ENCODE results near the gene TMEM138.

Gene TMEM138

DNA sequence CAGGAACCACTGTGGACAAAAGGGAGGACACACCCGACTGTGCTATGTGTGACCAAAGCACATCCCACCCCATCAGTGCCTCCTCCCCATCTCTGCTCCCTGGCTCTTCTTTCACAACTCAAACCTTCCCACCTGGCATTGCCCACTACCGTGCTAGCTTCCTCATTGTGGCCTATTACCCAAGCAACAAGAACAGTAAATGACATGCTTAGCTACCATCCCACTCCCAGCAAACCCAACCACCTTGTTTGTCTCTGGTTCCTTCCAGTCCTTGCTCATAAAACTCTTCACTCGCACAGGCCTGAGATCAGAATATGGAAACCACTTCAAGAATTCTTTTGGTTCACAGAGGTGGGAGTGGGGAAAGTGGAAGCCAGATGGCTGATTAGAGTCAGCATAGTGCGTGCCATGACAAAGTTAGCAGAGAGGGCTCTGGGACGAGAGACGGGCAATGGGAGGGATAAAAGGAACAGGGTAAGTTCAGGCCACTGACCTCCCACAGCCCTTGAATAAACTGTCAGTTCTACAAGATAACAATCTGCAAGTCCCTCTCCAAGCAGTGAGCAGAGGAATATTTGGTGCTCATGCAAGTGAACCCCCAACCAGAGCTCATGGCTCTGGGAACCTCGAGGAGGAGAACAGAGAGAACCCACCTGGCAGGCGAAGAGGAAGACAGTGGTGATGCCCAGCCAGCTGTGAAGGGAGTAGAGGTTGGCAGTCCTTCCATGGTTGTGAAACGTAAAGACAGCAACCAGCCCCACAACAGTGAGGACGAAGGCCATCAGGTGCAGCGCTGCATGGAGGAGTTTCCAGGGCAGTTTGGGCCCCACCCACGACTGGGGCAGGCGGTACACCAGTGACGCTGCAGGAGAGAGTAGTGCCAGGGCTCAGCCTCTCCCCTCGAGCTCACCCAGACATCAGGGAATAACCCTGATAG lies 8.8 kb upstream of the TMEM138 start:
- TF ChIP-seq, protein P1, sequence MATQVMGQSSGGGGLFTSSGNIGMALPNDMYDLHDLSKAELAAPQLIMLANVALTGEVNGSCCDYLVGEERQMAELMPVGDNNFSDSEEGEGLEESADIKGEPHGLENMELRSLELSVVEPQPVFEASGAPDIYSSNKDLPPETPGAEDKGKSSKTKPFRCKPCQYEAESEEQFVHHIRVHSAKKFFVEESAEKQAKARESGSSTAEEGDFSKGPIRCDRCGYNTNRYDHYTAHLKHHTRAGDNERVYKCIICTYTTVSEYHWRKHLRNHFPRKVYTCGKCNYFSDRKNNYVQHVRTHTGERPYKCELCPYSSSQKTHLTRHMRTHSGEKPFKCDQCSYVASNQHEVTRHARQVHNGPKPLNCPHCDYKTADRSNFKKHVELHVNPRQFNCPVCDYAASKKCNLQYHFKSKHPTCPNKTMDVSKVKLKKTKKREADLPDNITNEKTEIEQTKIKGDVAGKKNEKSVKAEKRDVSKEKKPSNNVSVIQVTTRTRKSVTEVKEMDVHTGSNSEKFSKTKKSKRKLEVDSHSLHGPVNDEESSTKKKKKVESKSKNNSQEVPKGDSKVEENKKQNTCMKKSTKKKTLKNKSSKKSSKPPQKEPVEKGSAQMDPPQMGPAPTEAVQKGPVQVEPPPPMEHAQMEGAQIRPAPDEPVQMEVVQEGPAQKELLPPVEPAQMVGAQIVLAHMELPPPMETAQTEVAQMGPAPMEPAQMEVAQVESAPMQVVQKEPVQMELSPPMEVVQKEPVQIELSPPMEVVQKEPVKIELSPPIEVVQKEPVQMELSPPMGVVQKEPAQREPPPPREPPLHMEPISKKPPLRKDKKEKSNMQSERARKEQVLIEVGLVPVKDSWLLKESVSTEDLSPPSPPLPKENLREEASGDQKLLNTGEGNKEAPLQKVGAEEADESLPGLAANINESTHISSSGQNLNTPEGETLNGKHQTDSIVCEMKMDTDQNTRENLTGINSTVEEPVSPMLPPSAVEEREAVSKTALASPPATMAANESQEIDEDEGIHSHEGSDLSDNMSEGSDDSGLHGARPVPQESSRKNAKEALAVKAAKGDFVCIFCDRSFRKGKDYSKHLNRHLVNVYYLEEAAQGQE (IDR thresholded peaks at IDR 0.05; ENCODE audit: insufficient replicate concordance, low read depth): no peak
- TF ChIP-seq, protein P2, sequence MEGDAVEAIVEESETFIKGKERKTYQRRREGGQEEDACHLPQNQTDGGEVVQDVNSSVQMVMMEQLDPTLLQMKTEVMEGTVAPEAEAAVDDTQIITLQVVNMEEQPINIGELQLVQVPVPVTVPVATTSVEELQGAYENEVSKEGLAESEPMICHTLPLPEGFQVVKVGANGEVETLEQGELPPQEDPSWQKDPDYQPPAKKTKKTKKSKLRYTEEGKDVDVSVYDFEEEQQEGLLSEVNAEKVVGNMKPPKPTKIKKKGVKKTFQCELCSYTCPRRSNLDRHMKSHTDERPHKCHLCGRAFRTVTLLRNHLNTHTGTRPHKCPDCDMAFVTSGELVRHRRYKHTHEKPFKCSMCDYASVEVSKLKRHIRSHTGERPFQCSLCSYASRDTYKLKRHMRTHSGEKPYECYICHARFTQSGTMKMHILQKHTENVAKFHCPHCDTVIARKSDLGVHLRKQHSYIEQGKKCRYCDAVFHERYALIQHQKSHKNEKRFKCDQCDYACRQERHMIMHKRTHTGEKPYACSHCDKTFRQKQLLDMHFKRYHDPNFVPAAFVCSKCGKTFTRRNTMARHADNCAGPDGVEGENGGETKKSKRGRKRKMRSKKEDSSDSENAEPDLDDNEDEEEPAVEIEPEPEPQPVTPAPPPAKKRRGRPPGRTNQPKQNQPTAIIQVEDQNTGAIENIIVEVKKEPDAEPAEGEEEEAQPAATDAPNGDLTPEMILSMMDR (IDR thresholded peaks at IDR 0.05; ENCODE audit: insufficient read depth, low read length): no peak
- TF ChIP-seq POLR2AphosphoS5 (IDR thresholded peaks at IDR 0.05; ENCODE audit: low read depth) (peak; percentile 83), GABPA (IDR thresholded peaks at IDR 0.05; ENCODE audit: low read depth) (no peak), SPI1 (IDR thresholded peaks at IDR 0.05; ENCODE audit: borderline replicate concordance, low read depth) (peak; percentile 26; the same call in 1 of the 2 replicates)
- H3K27ac ChIP-seq (replicated peaks): peak overlapping the region; percentile 67
- H3K27me3 ChIP-seq (ENCODE audit: insufficient read depth, poor library complexity, severe bottlenecking): no peaks in the 10 kb centered on the region
- DNase-seq (ENCODE audit: low read depth in 1 of 2, low spot score in 1 of 2): peak; percentile 73 to 82
- no peak overlapping the region for H3K4me3 ChIP-seq (replicated peaks; ENCODE audit: insufficient read depth, low read length)

DNA sequence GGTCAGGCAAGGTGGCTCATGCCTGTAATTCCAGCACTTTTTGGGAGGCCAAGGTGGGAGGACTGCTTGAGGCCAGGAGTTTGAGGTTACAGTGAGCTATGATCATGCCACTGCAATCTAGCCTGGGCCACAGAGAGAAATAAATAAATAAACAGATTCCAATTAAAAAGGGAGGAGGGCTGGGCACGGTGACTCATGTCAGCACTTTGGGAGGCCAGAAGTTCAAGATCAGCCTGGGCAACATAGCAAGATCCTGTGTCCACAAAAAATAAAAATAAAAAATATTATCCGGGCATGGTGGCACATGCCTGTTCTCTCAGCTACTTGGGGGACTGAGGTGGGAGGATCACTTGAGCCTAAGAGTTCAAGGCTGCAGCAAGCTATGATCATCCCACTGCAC lies 8.0 kb upstream of the TMEM138 start:
- TF ChIP-seq, protein P1 (IDR thresholded peaks at IDR 0.05; ENCODE audit: insufficient replicate concordance, low read depth): no peak
- TF ChIP-seq SPI1 (IDR thresholded peaks at IDR 0.05; ENCODE audit: borderline replicate concordance, low read depth): no peak
- no peak for TF ChIP-seq GABPA (IDR thresholded peaks at IDR 0.05; ENCODE audit: low read depth)
- TF ChIP-seq, protein P2 (IDR thresholded peaks at IDR 0.05; ENCODE audit: insufficient read depth, low read length): no peak
- no peak for TF ChIP-seq POLR2AphosphoS5 (IDR thresholded peaks at IDR 0.05; ENCODE audit: low read depth)
- H3K4me3 ChIP-seq (replicated peaks; ENCODE audit: insufficient read depth, low read length): no peak overlapping the region
- DNase-seq (ENCODE audit: low read depth in 1 of 2, low spot score in 1 of 2): no peak
- H3K27me3 ChIP-seq (ENCODE audit: insufficient read depth, poor library complexity, severe bottlenecking): no peaks in the 10 kb centered on the region
- peak overlapping the region; percentile 67 for H3K27ac ChIP-seq (replicated peaks)

DNA sequence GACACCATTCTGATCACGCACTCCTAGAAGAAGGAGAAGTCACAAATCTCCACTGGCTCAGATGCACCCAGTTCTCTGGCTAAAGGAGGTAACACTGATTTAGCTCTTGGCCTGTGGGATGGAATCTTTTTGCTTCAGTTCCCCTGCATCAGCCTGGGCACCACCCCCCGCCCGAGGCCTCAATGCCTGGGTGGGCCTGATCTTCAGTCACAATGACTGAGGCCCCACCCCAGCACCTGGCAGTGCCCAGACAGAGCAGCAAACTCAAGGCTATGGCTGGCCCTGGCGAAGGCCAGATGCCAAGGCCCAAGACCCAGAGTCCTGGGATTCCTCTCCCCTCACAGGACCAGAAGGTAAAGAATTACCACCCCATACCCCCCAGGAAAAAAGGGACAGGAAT lies 5.5 kb upstream of the TMEM138 start:
- Histone ChIP-seq H3K4me3 (replicated peaks; ENCODE audit: insufficient read depth, low read length) (no peak overlapping the region), H3K27ac (replicated peaks) (no peak overlapping the region; the same call in 1 of the 2 replicates), H3K27me3 (ENCODE audit: insufficient read depth, poor library complexity, severe bottlenecking) (no peaks in the 10 kb centered on the region)
- TF ChIP-seq, protein P1 (IDR thresholded peaks at IDR 0.05; ENCODE audit: insufficient replicate concordance, low read depth): no peak
- no peak for TF ChIP-seq SPI1 (IDR thresholded peaks at IDR 0.05; ENCODE audit: borderline replicate concordance, low read depth)
- TF ChIP-seq, protein P2 (IDR thresholded peaks at IDR 0.05; ENCODE audit: insufficient read depth, low read length): no peak
- no peak for TF ChIP-seq GABPA (IDR thresholded peaks at IDR 0.05; ENCODE audit: low read depth)
- no peak for TF ChIP-seq POLR2AphosphoS5 (IDR thresholded peaks at IDR 0.05; ENCODE audit: low read depth)
- DNase-seq (ENCODE audit: low read depth in 1 of 2, low spot score in 1 of 2): no peak
